H1 (cell line): ENCODE results near the gene HIGD1B. TPM values are rescaled to one million over a fixed set of nuclear protein-coding genes. Genes with fewer than 3 reads are reported as not detected.
A peak's percentile ranks its signal among the peaks of the same experiment; 100 is the strongest.

ENCODE experiments used
- CTCF ChIA-PET: fragments of 300-600 bp; sonication (Branson Sonifier 250); formaldehyde crosslinking; loops from one replicate; lab custom pipeline; 2021; ENCODE audit not compliant: partially characterized antibody; lab: Charles Lee
- POLR2A ChIA-PET: fragments of 300-600 bp; sonication (Branson Sonifier 250); formaldehyde crosslinking; loops from one replicate; lab custom pipeline; 2021; ENCODE audit warnings: inconsistent platforms; ENCODE audit not compliant: partially characterized antibody; lab: Charles Lee
- DNase-seq, 2 experiments: peaks; one replicate each; pipeline versions ENCODE4 v3.0.0 to v3.0.0-alpha.2; 2010 to 2022; ENCODE audit warnings: low spot score in 2 of 2, low read depth in 1 of 2, mixed read lengths in 1 of 2
- FAIRE-seq: peaks from 2 replicates; lab custom pipeline; 2011; peaks lifted over from hg19 to GRCh38; lab: Jason Lieb, UNC
- H2AFZ ChIP-seq: 2 replicates; pipeline ENCODE4 v1.8.1; 2012; ENCODE audit warnings: low read length, inconsistent platforms
- H2AK5ac ChIP-seq: 2 replicates; pipeline ENCODE4 v1.6.1; 2013; ENCODE audit warnings: low read depth, low read length
- H2BK120ac ChIP-seq: replicated peaks from 2 replicates; pipeline ENCODE3; 2013; ENCODE audit warnings: low read depth, low read length, inconsistent platforms
- H2BK12ac ChIP-seq: 2 replicates; pipeline ENCODE4 v1.6.1; 2013; ENCODE audit warnings: low read depth, low read length
- H2BK15ac ChIP-seq: 2 replicates; pipeline ENCODE4 v1.6.1; 2013; ENCODE audit warnings: low read length
- H2BK20ac ChIP-seq: 2 replicates; pipeline ENCODE4 v1.6.1; 2013; ENCODE audit warnings: low read length
- H2BK5ac ChIP-seq: 2 replicates; pipeline ENCODE4 v1.6.1; 2013; ENCODE audit warnings: low read depth, low read length
- H3K14ac ChIP-seq: 2 replicates; pipeline ENCODE4 v1.6.1; 2013; ENCODE audit warnings: inconsistent platforms; ENCODE audit not compliant: insufficient read length
- H3K18ac ChIP-seq: 2 replicates; pipeline ENCODE4 v1.6.1; 2013; ENCODE audit warnings: low read length; ENCODE audit errors: extremely low read depth
- H3K23ac ChIP-seq: 2 replicates; pipeline ENCODE4 v1.6.1; 2013; ENCODE audit warnings: inconsistent platforms; ENCODE audit not compliant: insufficient read length
- H3K23me2 ChIP-seq: 2 replicates; pipeline ENCODE4 v1.6.1; 2013; ENCODE audit warnings: low read depth, low read length
- H3K27ac ChIP-seq: 2 replicates; pipeline ENCODE4 v1.6.1; 2011; ENCODE audit warnings: low read depth, low read length, inconsistent platforms
- H3K27me3 ChIP-seq, 4 experiments: replicated peaks in 1 of 4; 1 replicate in 1 of 4; 2 replicates in 3 of 4; pipeline versions ENCODE4 v1.6.1 to v1.8.1; 2011 to 2013; ENCODE audit warnings: low read length in 3 of 4, mild to moderate bottlenecking in 3 of 4, inconsistent platforms in 2 of 4, mixed read lengths in 2 of 4, moderate library complexity in 1 of 4; ENCODE audit not compliant: control insufficient read depth in 3 of 4, insufficient read depth in 3 of 4; ENCODE audit errors: extremely low read depth in 1 of 4
- H3K36me3 ChIP-seq, 4 experiments: 2 replicates each; pipeline versions ENCODE4 v1.6.1 to v1.8.1; 2011 to 2013; ENCODE audit warnings: mild to moderate bottlenecking in 4 of 4, low read length in 3 of 4, moderate library complexity in 2 of 4, control low read depth in 1 of 4, inconsistent platforms in 1 of 4; ENCODE audit not compliant: insufficient read depth in 4 of 4, control insufficient read depth in 2 of 4
- H3K4ac ChIP-seq: replicated peaks from 2 replicates; pipeline ENCODE3; 2013; ENCODE audit warnings: low read length, low read depth, mixed read lengths, inconsistent platforms; ENCODE audit not compliant: insufficient read length
- H3K4me1 ChIP-seq, 4 experiments: replicated peaks in 1 of 4; 1 replicate in 1 of 4; 2 replicates in 3 of 4; pipeline versions ENCODE4 v1.6.1 to v1.8.1; 2011 to 2013; ENCODE audit warnings: low read length in 3 of 4, inconsistent platforms in 2 of 4, mixed read lengths in 1 of 4; ENCODE audit not compliant: insufficient read depth in 4 of 4, control insufficient read depth in 3 of 4
- H3K4me2 ChIP-seq, 2 experiments: 2 replicates each; pipeline versions ENCODE4 v1.6.1 to v1.8.1; 2011 to 2013; ENCODE audit warnings: low read depth in 2 of 2, low read length in 2 of 2, control low read depth in 1 of 2, inconsistent platforms in 1 of 2, mild to moderate bottlenecking in 1 of 2; ENCODE audit not compliant: insufficient read depth in 1 of 2
- H3K4me3 ChIP-seq, 4 experiments: fragments of 200-600, 300-600 bp in 1 of 4; sonication (generic), shearing (Covaris generic), sonication (Bioruptor Twin) in 1 of 4; 2 replicates each; pipeline versions ENCODE4 v1.5.1 to v1.8.1; 2011 to 2016; ENCODE audit warnings: low read length in 4 of 4, low read depth in 3 of 4, control low read depth in 2 of 4, inconsistent platforms in 2 of 4, mild to moderate bottlenecking in 2 of 4, mixed read lengths in 1 of 4, moderate library complexity in 1 of 4; ENCODE audit not compliant: insufficient read depth in 2 of 4; ENCODE audit errors: extremely low read depth in 1 of 4
- H3K56ac ChIP-seq: replicated peaks from 2 replicates; pipeline ENCODE3; 2013; ENCODE audit warnings: low read depth, mild to moderate bottlenecking, mixed read lengths, low read length, inconsistent platforms; ENCODE audit not compliant: insufficient read length
- H3K79me1 ChIP-seq: 2 replicates; pipeline ENCODE4 v1.6.1; 2013; ENCODE audit warnings: low read depth, low read length, control low read depth
- H3K79me2 ChIP-seq, 2 experiments: 2 replicates each; pipeline versions ENCODE4 v1.6.1 to v1.8.1; 2012 to 2013; ENCODE audit warnings: low read length in 2 of 2, mild to moderate bottlenecking in 2 of 2, inconsistent platforms in 1 of 2; ENCODE audit not compliant: insufficient read depth in 2 of 2, control insufficient read depth in 1 of 2
- H3K9ac ChIP-seq, 4 experiments: replicated peaks in 1 of 4; 1 replicate in 1 of 4; 2 replicates in 3 of 4; pipeline versions ENCODE4 v1.6.1 to v1.8.1; 2011 to 2013; ENCODE audit warnings: low read depth in 3 of 4, low read length in 3 of 4, control low read depth in 2 of 4, mild to moderate bottlenecking in 2 of 4, moderate library complexity in 2 of 4, inconsistent platforms in 1 of 4; ENCODE audit errors: extremely low read depth in 1 of 4
- H3K9me3 ChIP-seq, 2 experiments: 2 replicates each; pipeline versions ENCODE4 v1.6.1 to v1.8.1; 2012 to 2013; ENCODE audit warnings: mild to moderate bottlenecking in 2 of 2, moderate library complexity in 2 of 2, control low read depth in 1 of 2, inconsistent platforms in 1 of 2, low read depth in 1 of 2, low read length in 1 of 2, mixed read lengths in 1 of 2; ENCODE audit not compliant: insufficient read depth in 2 of 2
- H4K20me1 ChIP-seq, 2 experiments: replicated peaks in 1 of 2; 2 replicates each; pipeline versions ENCODE3 to v1.8.1; 2011 to 2013; ENCODE audit warnings: inconsistent platforms in 2 of 2, low read length in 2 of 2, mild to moderate bottlenecking in 1 of 2; ENCODE audit not compliant: insufficient read depth in 2 of 2, control insufficient read depth in 1 of 2
- H4K5ac ChIP-seq: 2 replicates; pipeline ENCODE4 v1.6.1; 2013; ENCODE audit warnings: low read length, low read depth, mixed read lengths, inconsistent platforms; ENCODE audit not compliant: insufficient read length
- H4K8ac ChIP-seq: 2 replicates; pipeline ENCODE4 v1.8.0; 2013; ENCODE audit warnings: mild to moderate bottlenecking, moderate library complexity, low read length, inconsistent platforms; ENCODE audit not compliant: insufficient read depth; ENCODE audit errors: extremely low read depth
- H4K91ac ChIP-seq: replicated peaks from 2 replicates; pipeline ENCODE3; 2013; ENCODE audit warnings: low read length, mixed read lengths, inconsistent platforms; ENCODE audit not compliant: insufficient read length
- CTCF ChIP-seq, 3 experiments: IDR thresholded peaks; 1 replicate in 2 of 3; 2 replicates in 1 of 3; pipeline versions ENCODE4 v1.5.1 to v1.6.1; 2011; ENCODE audit warnings: low read length in 3 of 3, mild to moderate bottlenecking in 3 of 3, inconsistent platforms in 2 of 3, low read depth in 1 of 3, moderate library complexity in 1 of 3; ENCODE audit not compliant: insufficient read depth in 1 of 3; ENCODE audit errors: control extremely low read depth in 1 of 3
- HDAC6 ChIP-seq: IDR thresholded peaks from one replicate; pipeline ENCODE4 v1.7.1; 2012; ENCODE audit warnings: low read depth, mild to moderate bottlenecking, inconsistent platforms, low read length, moderate library complexity
- POLR2AphosphoS5 ChIP-seq: IDR thresholded peaks from 2 replicates; pipeline ENCODE4 v1.6.1; 2011; ENCODE audit warnings: low read depth, low read length
- RAD21 ChIP-seq, 2 experiments: IDR thresholded peaks in 1 of 2; conservative IDR thresholded peaks in 1 of 2; 2 replicates each; pipeline ENCODE4 v1.6.1; 2011; ENCODE audit warnings: low read depth in 2 of 2, low read length in 2 of 2, improper control_type of control experiment in 1 of 2, inconsistent platforms in 1 of 2, mild to moderate bottlenecking in 1 of 2, moderate library complexity in 1 of 2
- ZNF274 ChIP-seq: IDR thresholded peaks from 2 replicates; pipeline ENCODE4 v1.7.0; 2012; ENCODE audit warnings: low read length, borderline replicate concordance; ENCODE audit errors: extremely low read depth
- WGBS, 2 experiments: shearing (Covaris generic) in 1 of 2; methylation state at CpG; one replicate each; pipeline versions ENCODE4 v1.1.6 to v1.1.7; 2013 to 2015; ENCODE audit warnings: low lambda C conversion rate in 2 of 2, mixed read lengths in 2 of 2, inconsistent platforms in 1 of 2, low coverage in 1 of 2, missing lambda C conversion rate in 1 of 2; ENCODE audit not compliant: insufficient replicate concordance in 2 of 2, insufficient coverage in 1 of 2, insufficient read length in 1 of 2; ENCODE audit errors: extremely low coverage in 1 of 2, missing lambda C conversion rate in 1 of 2; 5-methylcytosine and 5-hydroxymethylcytosine counted together
- polyA plus RNA-seq, 7 experiments: library from polyadenylated mRNA; depleted of rRNA in 3 of 7; stranded (reverse) in 5 of 7; unstranded in 2 of 7; fragments of >200 nt in 5 of 7; fragments of 200-250 nt in 2 of 7; gene quantifications; 1 replicate in 5 of 7; 2 replicates in 1 of 7; 4 replicates in 1 of 7; pipeline versions ENCODE4 v1.2.1 to v1.2.3, GENCODE V29; 2011 to 2013; ENCODE audit warnings: missing spikeins in 2 of 7, mixed read lengths in 2 of 7
- total RNA-seq: library from RNA; stranded (reverse); fragmentation: NEBNext Ultra II Directional; extraction: Animal tissue kit (Norgen Biotek cat#: 25700); gene quantifications from 2 replicates; pipeline ENCODE4 v1.2.1, GENCODE V29; 2021

Gene HIGD1B
- total and polyA plus RNA-seq, 2 of the 8 experiments (the other 6 are each of a cell fraction or from before 2014, with no cell fraction given) = not detected

GRCh38 chr17:44844390-44844830 lies 3.3 kb upstream of the HIGD1B start:
- CTCF ChIA-PET = interaction anchor here (0.6 to 28.4 kb wide), 11 partner anchors 11 to 381 kb away, joined by 3 to 577 read pairs (median 3); no protein-coding TSS in a partner anchor
- 0 out of 2 replicates have a peak overlapping the region, but pooled peaks have one; percentile 23 for H2BK15ac ChIP-seq
- H3K18ac ChIP-seq = 0 out of 2 replicates have a peak overlapping the region, but pooled peaks have one; percentile 0
- H3K4me1 ChIP-seq = peaks cover 6 to 22% (median 11%) of the 10 kb centered on the region in 4 experiments
- H3K9ac ChIP-seq = peak overlapping the region in 1 of 4 experiments; percentile 2; a peak in 1 of 7 replicates
- TF ChIP-seq RAD21 (IDR thresholded peaks at IDR 0.05 in 1 of 2, conservative IDR thresholded peaks at IDR 0.05 in 1 of 2; ENCODE audit: low read depth in 2 of 2, low read length in 2 of 2) = peak in 1 of 2 experiments; percentile 25; a peak in 1 of 4 replicates
- peak in 1 of 3 experiments; percentile 14; a peak in 1 of 4 replicates for TF ChIP-seq CTCF (IDR thresholded peaks at IDR 0.05; ENCODE audit: control extremely low read depth in 1 of 3, insufficient read depth in 1 of 3, low read depth in 1 of 3, low read length in 3 of 3)
- no peak for TF ChIP-seq HDAC6
- TF ChIP-seq POLR2AphosphoS5 = no peak
- no peak for TF ChIP-seq ZNF274
- TF ChIP-seq, all 59 proteins: peak for 2
- Histone ChIP-seq H2BK120ac (no peak overlapping the region), H4K5ac (no peak overlapping the region), H4K91ac (no peak overlapping the region), H3K23me2 (no peaks in the 10 kb centered on the region), H3K56ac (no peak overlapping the region), H3K36me3 (no peaks in the 10 kb centered on the region), H2AFZ (no peak overlapping the region), H2BK5ac (peak overlapping the region; percentile 12; the same call in 1 of the 2 replicates), H3K4ac (no peak overlapping the region), H3K4me2 (no peak overlapping the region; a peak in 1 of 4 replicates), H3K27ac (no peak overlapping the region), H2BK12ac (0 out of 2 replicates have a peak overlapping the region, but pooled peaks have one; percentile 21), H3K4me3 (no peak overlapping the region), H3K23ac (no peak overlapping the region), H3K27me3 (no peaks in the 10 kb centered on the region), H3K79me1 (no peaks in the 10 kb centered on the region), H2AK5ac (no peak overlapping the region), H3K9me3 (no peaks in the 10 kb centered on the region), H3K79me2 (no peaks in the 10 kb centered on the region), H4K8ac (no peak overlapping the region), H2BK20ac (no peak overlapping the region), H4K20me1 (no peaks in the 10 kb centered on the region), H3K14ac (no peak overlapping the region)
- DNase-seq = no peak
- POLR2A ChIA-PET = interaction anchor here (1.2 to 7.4 kb wide), 12 partner anchors 12 to 76 kb away, joined by 3 to 58 read pairs (median 5); partner anchors contain the start of gene GJC1
- 29% methylated on average over 1 of the region's 1 CpG; no CpG with 5 or more reads in 1 of the 2 experiments for WGBS, 2 experiments
- no peak for FAIRE-seq
